ENCODE results near the gene RNGTT. TPM values are rescaled to one million over a fixed set of nuclear protein-coding genes. Genes with fewer than 3 reads are reported as not detected.
A peak's percentile ranks its signal among the peaks of the same experiment; 100 is the strongest.

Gene RNGTT
- total and polyA plus RNA-seq, 10 of the 15 experiments (the other 5 are each of a cell fraction or from before 2014, with no cell fraction given), result 7.7 to 30.4 (median 22.2) TPM

- no peak for TF ChIP-seq SIN3A (IDR thresholded peaks at IDR 0.05; ENCODE audit: low read depth, low read length)
- peak; percentile 40; the same call in 1 of the 2 replicates for TF ChIP-seq DPF2 (IDR thresholded peaks at IDR 0.05)
- TF ChIP-seq SMC3 (IDR thresholded peaks at IDR 0.05; ENCODE audit: borderline replicate concordance, low read length), result no peak
Observed at GRCh38 chr6:88662163-88662580, 301.2 kb downstream of the RNGTT start (continued).

- Histone ChIP-seq H3K4me3 (no peak overlapping the region), H3K9ac (ENCODE audit: control insufficient read depth, insufficient read depth, low read length) (no peak overlapping the region), H3K79me2 (ENCODE audit: control insufficient read depth, insufficient read depth, low read length) (no peaks in the 10 kb centered on the region), H3K27me3 (replicated peaks in 1 of 2; ENCODE audit: control insufficient read depth in 2 of 2, insufficient read depth in 2 of 2, low read length in 1 of 2) (no peaks in the 10 kb centered on the region), H3K36me3 (ENCODE audit: control insufficient read depth in 2 of 2, insufficient read depth in 2 of 2, low read length in 1 of 2) (peaks cover 3 to 13% of the 10 kb centered on the region in 2 experiments; a peak in 3 of 4 replicates), H3K4me2 (ENCODE audit: control insufficient read depth, insufficient read depth) (no peak overlapping the region), H3K4me1 (ENCODE audit: control insufficient read depth, insufficient read depth, low read length) (peaks cover 17% of the 10 kb centered on the region), H2AFZ (ENCODE audit: control insufficient read depth, low read depth, low read length) (no peak overlapping the region), H3K27ac (ENCODE audit: control insufficient read depth, insufficient read depth) (no peak overlapping the region; the same call in 1 of the 2 replicates), H4K20me1 (ENCODE audit: control insufficient read depth, insufficient read depth) (no peaks in the 10 kb centered on the region), H3K9me3 (replicated peaks; ENCODE audit: control insufficient read depth, insufficient read depth, low read length) (peaks cover 55% of the 10 kb centered on the region)
- CTCF ChIA-PET, result interaction anchor here (1.0 kb wide), 1 partner anchor 28 kb away, joined by 3 read pairs; no protein-coding TSS in a partner anchor
- DNase-seq (ENCODE audit: low read depth, low spot score) (no peak), FAIRE-seq (no peak), ATAC-seq (no peak)
- in situ Hi-C loops (cut with MboI) (no loop called here), intact Hi-C loops (cut with micrococcal nuclease; ENCODE audit: unreplicated experiment) (no loop called here)
- WGBS (ENCODE audit: insufficient coverage, insufficient replicate concordance, low lambda C conversion rate, missing lambda C conversion rate), result 97% methylated on average over 6 of the region's 6 CpGs
- TF ChIP-seq SPI1 (IDR thresholded peaks at IDR 0.05; ENCODE audit: borderline replicate concordance, insufficient read depth, low read depth, low read length), result no peak
- no peak for TF ChIP-seq HCFC1 (IDR thresholded peaks at IDR 0.05; ENCODE audit: low read length)
- peak; percentile 62; the same call in 1 of the 2 replicates for TF ChIP-seq MLLT1 (IDR thresholded peaks at IDR 0.05)
- 0 out of 2 replicates have a peak, but pooled peaks have one; percentile 36 for TF ChIP-seq HDGF (IDR thresholded peaks at IDR 0.05)
- TF ChIP-seq ZBTB33 (IDR thresholded peaks at IDR 0.05), result peak; percentile 70; the same call in 1 of the 2 replicates
- no peak for TF ChIP-seq SP1 (IDR thresholded peaks at IDR 0.05; ENCODE audit: low read depth, low read length)
- peak; percentile 43; the same call in 1 of the 2 replicates for TF ChIP-seq NBN (IDR thresholded peaks at IDR 0.05)
- no peak for TF ChIP-seq MEF2A (IDR thresholded peaks at IDR 0.05; ENCODE audit: insufficient read depth, low read depth, low read length)
- TF ChIP-seq MYB (IDR thresholded peaks at IDR 0.05; ENCODE audit: borderline replicate concordance, low read depth, low read length), result no peak
- RAD21 ChIA-PET (ENCODE audit: unreplicated experiment), result interaction anchor here (1.5 to 1.7 kb wide), 2 partner anchors 48 to 98 kb away, joined by 3 to 4 read pairs; no protein-coding TSS in a partner anchor
- POLR2A ChIA-PET, result no interaction called here
- SMC1A ChIA-PET (ENCODE audit: uncharacterized antibody, unreplicated experiment), result interaction anchor here (0.8 to 1.4 kb wide), 3 partner anchors 11 to 19 kb away, joined by 3 to 5 read pairs (median 4); no protein-coding TSS in a partner anchor
- BruUV-seq (replicated peaks), result no TSS peak
Observed at GRCh38 chr6:88661136-88661535, 302.3 kb downstream of the RNGTT start.
